A172 (cell line): ENCODE data around the gene MOB1A. TPM values are rescaled to one million over a fixed set of nuclear protein-coding genes. Genes with fewer than 3 reads are reported as not detected.
"Not testable (repeated sequence)": the region's sequence is repeated elsewhere in the genome, so short reads cannot be mapped to it uniquely, and the experiment has no call there.

Experiments used
- DNase-seq: peaks from one replicate; pipeline ENCODE4 v3.0.0-alpha.2; 2015; ENCODE audit warnings: low spot score
- total RNA-seq: library from RNA; depleted of rRNA; stranded (reverse); fragments of >200 nt; shearing (Covaris generic); gene quantifications from 2 replicates; pipeline ENCODE4 v1.2.3, GENCODE V29; 2014

The MOB1A gene
- total RNA-seq, 1 experiment from 2014 or later, result 196 TPM

GRCh38 chr2:74198461-74199274 lies 20.0 kb upstream of the MOB1A start, which contains the start of gene MTHFD2:
Gene MTHFD2 (plus strand): TSS chr2:74198615. CDS start chr2:74198642, 27 bp downstream.
- peak; percentile 97 for DNase-seq

GRCh38 chr2:74198023-74198460 lies 19.4 kb upstream of the MOB1A start:
- DNase-seq, result no peak

GRCh38 chr2:74197049-74197448 lies 18.4 kb upstream of the MOB1A start:
- DNase-seq, result no peak

GRCh38 chr2:74194799-74195198 lies 16.1 kb upstream of the MOB1A start:
- no peak for DNase-seq

DNA sequence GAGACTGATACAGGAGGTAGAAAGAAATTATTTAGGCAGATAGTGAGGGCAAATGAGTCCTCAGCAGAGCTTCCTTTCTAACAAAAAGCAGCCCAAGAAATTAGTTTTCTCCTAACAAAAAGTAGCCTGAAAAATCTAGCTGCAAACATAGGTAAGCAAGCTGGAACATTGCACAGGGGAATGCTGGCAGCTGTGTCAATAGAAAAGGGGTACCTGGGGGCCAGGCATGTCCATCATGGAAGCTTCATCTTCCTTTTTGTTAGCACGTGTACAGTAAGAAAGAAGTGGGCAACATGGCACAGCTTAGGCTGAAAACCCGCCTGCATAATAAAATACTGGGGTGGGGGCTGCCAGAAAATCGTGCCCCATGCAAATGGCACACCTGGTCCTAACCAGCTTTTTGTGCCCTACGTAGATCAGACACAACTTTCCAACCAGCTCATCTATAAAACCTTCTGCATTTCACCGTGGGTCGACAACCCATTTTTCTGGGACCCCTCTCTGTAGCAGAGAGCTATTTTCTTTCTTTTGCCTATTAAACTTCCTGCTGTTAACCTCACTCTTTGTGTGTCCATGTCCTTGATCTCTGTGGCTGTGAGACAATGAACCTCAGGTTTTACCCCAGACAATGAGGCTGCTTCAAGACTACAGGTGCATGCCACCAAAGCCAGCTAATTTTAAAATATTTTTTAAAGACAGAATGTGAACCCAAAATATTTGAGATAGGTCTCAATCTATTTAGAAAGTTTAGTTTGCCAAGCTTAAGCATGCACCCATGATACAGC lies 13.1 kb upstream of the MOB1A start:
- DNase-seq, result no peak

GRCh38 chr2:74188696-74189095 lies 10.0 kb upstream of the MOB1A start:
- no peak for DNase-seq

DNA sequence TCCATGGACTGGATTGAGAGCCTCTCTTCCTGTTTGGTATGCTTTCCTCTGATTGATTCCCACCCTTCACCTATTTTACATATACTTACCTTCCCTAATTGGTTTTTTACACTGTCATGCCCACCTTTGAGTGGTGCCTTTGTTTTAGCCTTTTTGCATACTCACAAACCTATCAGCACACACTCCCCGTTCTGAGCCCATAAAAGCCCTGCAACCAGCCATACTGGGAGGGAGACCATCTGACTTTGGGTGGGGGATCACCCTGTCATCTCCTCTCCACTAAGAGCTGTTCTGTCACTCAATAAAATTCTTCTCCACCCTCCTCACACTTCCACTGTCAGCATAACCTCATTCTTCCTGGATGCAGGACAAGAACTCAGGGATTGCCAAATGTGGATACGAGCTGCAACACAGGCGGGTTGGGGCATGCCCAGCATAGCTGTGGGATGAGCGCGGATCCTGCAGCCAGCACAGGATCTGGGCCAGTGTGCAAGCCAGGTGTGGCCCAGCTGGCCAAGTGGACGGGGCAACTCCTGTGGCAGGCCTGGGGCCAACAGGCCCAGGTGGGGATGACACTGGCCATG lies 9.4 kb upstream of the MOB1A start:
- DNase-seq, result peak; percentile 36

GRCh38 chr2:74186706-74187105 lies 8.0 kb upstream of the MOB1A start:
- not testable (repeated sequence) for DNase-seq

DNA sequence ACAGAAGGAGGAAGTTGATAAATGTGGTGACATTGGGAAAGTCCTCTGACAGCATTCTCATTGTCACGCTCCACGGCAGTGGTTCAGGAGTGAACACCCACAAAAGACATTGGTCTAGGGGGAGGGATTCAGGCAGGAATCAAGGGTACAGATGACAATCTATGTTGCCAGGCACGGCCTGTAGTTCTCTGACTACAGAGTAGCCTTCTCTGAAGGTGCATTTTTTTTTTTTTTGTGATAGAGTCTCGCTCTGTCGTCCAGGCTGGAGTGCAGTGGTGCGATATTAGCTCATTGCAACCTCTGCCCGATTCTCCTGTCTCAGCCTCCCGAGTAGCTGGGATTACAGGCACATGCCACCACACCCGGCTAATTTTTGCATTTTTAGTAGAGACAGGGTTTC lies 7.4 kb upstream of the MOB1A start:
- DNase-seq, result no peak

- DNase-seq, result no peak
Observed at GRCh38 chr2:74183878-74184277, 5.2 kb upstream of the MOB1A start.

DNA sequence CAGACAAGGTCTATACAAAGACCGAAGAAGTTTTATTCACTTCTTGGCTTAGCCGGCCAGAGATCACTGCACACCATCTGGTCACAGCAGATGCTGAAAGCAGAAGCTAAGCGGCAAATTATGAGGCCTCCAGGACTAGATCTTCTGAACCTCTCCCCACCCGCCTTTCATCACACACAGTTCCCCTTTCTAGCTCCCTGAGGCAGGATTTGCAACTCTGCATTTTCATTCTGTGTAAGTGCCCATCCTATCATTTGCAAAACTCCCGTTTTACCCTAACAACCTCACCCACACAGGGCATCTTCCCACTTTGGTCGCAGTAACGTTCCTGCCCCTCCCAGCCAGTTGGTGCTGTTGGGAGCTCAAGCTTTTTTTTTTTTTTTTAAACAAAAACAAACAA lies 3.1 kb upstream of the MOB1A start:
- no peak for DNase-seq

GRCh38 chr2:74179063-74179865 lies 585 bp upstream of the MOB1A start:
- no peak for DNase-seq

GRCh38 chr2:74177696-74178095 lies 983 bp downstream of the MOB1A start:
- no peak for DNase-seq

- no peak for DNase-seq
Observed at GRCh38 chr2:74174909-74175308, 3.8 kb downstream of the MOB1A start.

- DNase-seq, result no peak
Observed at GRCh38 chr2:74168739-74169138, 9.9 kb downstream of the MOB1A start.

DNA sequence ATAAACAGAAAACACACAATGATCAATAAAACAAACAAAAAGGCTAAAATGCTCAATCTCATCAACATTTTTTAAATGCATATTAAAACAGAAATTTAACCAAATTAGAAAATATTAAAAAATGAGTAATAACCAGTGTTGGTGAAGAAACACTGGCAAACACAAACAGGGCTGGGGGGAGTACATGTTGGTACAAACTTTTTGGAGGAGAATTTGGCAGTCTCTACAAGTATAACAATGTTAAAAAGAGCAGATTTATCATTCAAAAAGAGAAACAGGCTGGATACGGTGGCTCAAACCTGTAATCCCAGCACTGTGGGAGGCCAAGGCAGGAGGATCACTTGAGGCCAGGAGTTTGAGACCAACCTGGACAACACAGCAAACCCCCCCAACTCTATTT lies 13.9 kb downstream of the MOB1A start:
- DNase-seq, result no peak

DNA sequence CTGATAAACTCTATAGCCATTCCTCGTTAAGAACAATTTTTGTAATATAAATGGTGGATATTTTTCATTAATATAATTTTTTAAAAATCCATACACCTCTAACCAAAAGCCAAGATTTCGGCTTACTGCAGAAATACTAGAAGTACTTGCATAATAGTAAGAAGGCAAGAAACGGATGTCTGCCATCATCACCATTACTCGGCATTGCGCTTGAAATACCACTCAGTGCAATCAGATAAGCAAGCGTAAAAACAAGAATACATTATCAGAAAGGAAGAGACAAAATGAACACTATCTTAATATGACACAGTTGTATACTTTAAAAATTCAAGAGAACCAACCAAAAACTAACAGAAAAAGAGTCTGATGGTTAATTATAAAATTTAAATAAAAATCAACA lies 15.7 kb downstream of the MOB1A start:
- no peak for DNase-seq

DNA sequence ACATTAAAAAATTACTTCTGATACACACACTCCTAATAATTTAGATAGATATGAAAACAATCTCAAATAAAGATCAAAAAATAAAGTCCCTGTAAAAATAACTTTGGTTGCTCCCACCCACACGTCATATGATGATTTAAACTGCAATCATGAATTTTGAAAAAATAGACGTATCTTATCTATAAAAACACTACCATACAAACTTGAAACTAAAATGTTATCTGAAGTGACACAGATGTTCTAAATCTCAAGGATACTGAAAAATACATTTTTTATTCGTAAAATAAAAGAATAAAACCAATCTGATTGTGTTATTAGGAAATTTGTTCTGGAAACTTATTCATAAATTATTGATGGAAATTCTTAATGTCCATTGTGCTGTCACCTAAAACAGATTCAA lies 22.8 kb downstream of the MOB1A start:
- no peak for DNase-seq

DNA sequence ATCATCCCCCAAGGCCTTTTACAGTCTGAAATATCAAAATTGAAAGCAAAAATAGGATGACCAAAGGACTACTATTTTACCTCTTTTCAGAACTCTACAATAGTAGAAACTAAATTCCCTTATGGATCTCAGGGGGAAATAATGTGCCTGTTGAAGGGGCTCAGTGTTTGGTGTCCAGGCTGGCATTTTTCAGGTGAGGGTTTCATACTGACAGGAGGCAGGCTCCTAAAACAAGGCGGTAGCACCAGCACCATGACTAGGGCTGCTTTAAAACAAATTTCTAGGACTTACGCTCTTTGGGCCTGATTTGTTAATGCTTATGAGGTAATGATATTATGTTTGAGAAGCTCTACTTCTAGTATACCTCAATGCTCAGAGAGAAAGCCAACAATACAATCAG lies 25.7 kb downstream of the MOB1A start:
- DNase-seq, result no peak

- no peak for DNase-seq
Observed at GRCh38 chr2:74149570-74150319, 28.9 kb downstream of the MOB1A start.

GRCh38 chr2:74149247-74149525 lies 29.5 kb downstream of the MOB1A start:
- DNase-seq, result no peak
